Measurements from ENCODE around the gene GNAZ. TPM values are rescaled to one million over a fixed set of nuclear protein-coding genes. Genes with fewer than 3 reads are reported as not detected.
A peak's percentile ranks its signal among the peaks of the same experiment; 100 is the strongest.

GNAZ gene
- total RNA-seq, 1 experiment from 2014 or later = 33.0 TPM

- H2AFZ ChIP-seq (ENCODE audit: low read length) = no peak overlapping the region
Observed at GRCh38 chr22:23037429-23038333, 32.6 kb upstream of the GNAZ start.

GRCh38 chr22:23038334-23038642, 32.0 kb upstream of the GNAZ start:
- H3K9me2 ChIP-seq (replicated peaks; ENCODE audit: insufficient read depth, low read length) = no peaks in the 10 kb centered on the region
- no peaks in the 10 kb centered on the region for H3K36me3 ChIP-seq (ENCODE audit: insufficient read depth, low read length)
- H3K79me2 ChIP-seq (ENCODE audit: low read length) = peaks cover 7% of the 10 kb centered on the region; the same call in 1 of the 2 replicates
- H2AFZ ChIP-seq (ENCODE audit: low read length) = no peak overlapping the region
- no peak overlapping the region for H3K4me2 ChIP-seq (ENCODE audit: low read depth, low read length, poor library complexity, severe bottlenecking)
- no peak overlapping the region for H3K27ac ChIP-seq (ENCODE audit: low read length)
- H4K20me1 ChIP-seq (ENCODE audit: insufficient read depth, low read depth, low read length) = no peaks in the 10 kb centered on the region
- no peak overlapping the region for H3K4me3 ChIP-seq (ENCODE audit: low read length)
- no peak for DNase-seq
- no peaks in the 10 kb centered on the region for H3K9me3 ChIP-seq (ENCODE audit: low read length)
- H3K27me3 ChIP-seq (ENCODE audit: low read length) = no peaks in the 10 kb centered on the region
- H3K4me1 ChIP-seq (ENCODE audit: low read length) = peaks cover 51% of the 10 kb centered on the region
- no peak overlapping the region for H3K9ac ChIP-seq (ENCODE audit: low read length)

More at GRCh38 chr22:23037429-23038333, 32.6 kb upstream of the GNAZ start:
- Histone ChIP-seq H3K36me3 (ENCODE audit: insufficient read depth, low read length) (no peaks in the 10 kb centered on the region), H3K9me2 (replicated peaks; ENCODE audit: insufficient read depth, low read length) (no peaks in the 10 kb centered on the region), H3K79me2 (ENCODE audit: low read length) (peaks cover 12% of the 10 kb centered on the region; the same call in 1 of the 2 replicates), H3K4me2 (ENCODE audit: low read depth, low read length, poor library complexity, severe bottlenecking) (peak overlapping the region; percentile 30), H4K20me1 (ENCODE audit: insufficient read depth, low read depth, low read length) (no peaks in the 10 kb centered on the region), H3K9me3 (ENCODE audit: low read length) (no peaks in the 10 kb centered on the region), H3K9ac (ENCODE audit: low read length) (peak overlapping the region; percentile 14; the same call in 1 of the 2 replicates), H3K27me3 (ENCODE audit: low read length) (no peaks in the 10 kb centered on the region), H3K27ac (ENCODE audit: low read length) (no peak overlapping the region), H3K4me1 (ENCODE audit: low read length) (peaks cover 57% of the 10 kb centered on the region), H3K4me3 (ENCODE audit: low read length) (no peak overlapping the region)
- DNase-seq = peak; percentile 51

- no peak overlapping the region for H3K4me3 ChIP-seq (ENCODE audit: low read length)
- no peak overlapping the region for H2AFZ ChIP-seq (ENCODE audit: low read length)
- no peaks in the 10 kb centered on the region for H3K27me3 ChIP-seq (ENCODE audit: low read length)
- no peak overlapping the region for H3K9ac ChIP-seq (ENCODE audit: low read length)
- peaks cover 45% of the 10 kb centered on the region for H3K4me1 ChIP-seq (ENCODE audit: low read length)
- peaks cover 1% of the 10 kb centered on the region; the same call in 1 of the 2 replicates for H3K79me2 ChIP-seq (ENCODE audit: low read length)
- no peaks in the 10 kb centered on the region for H3K36me3 ChIP-seq (ENCODE audit: insufficient read depth, low read length)
- H3K27ac ChIP-seq (ENCODE audit: low read length) = no peak overlapping the region
- H3K4me2 ChIP-seq (ENCODE audit: low read depth, low read length, poor library complexity, severe bottlenecking) = no peak overlapping the region
- DNase-seq = no peak
- H3K9me2 ChIP-seq (replicated peaks; ENCODE audit: insufficient read depth, low read length) = no peaks in the 10 kb centered on the region
- no peaks in the 10 kb centered on the region for H3K9me3 ChIP-seq (ENCODE audit: low read length)
- no peaks in the 10 kb centered on the region for H4K20me1 ChIP-seq (ENCODE audit: insufficient read depth, low read depth, low read length)
Observed at GRCh38 chr22:23038902-23039301, 31.4 kb upstream of the GNAZ start.

GRCh38 chr22:23042179-23042578, 28.1 kb upstream of the GNAZ start:
- no peak overlapping the region for H3K9ac ChIP-seq (ENCODE audit: low read length)
- H3K27ac ChIP-seq (ENCODE audit: low read length) = no peak overlapping the region
- no peaks in the 10 kb centered on the region for H3K27me3 ChIP-seq (ENCODE audit: low read length)
- DNase-seq = no peak
- H3K36me3 ChIP-seq (ENCODE audit: insufficient read depth, low read length) = no peaks in the 10 kb centered on the region
- peaks cover 37% of the 10 kb centered on the region for H3K4me1 ChIP-seq (ENCODE audit: low read length)
- no peak overlapping the region for H3K4me3 ChIP-seq (ENCODE audit: low read length)
- H2AFZ ChIP-seq (ENCODE audit: low read length) = no peak overlapping the region
- no peaks in the 10 kb centered on the region for H4K20me1 ChIP-seq (ENCODE audit: insufficient read depth, low read depth, low read length)
- H3K79me2 ChIP-seq (ENCODE audit: low read length) = no peaks in the 10 kb centered on the region
- no peak overlapping the region for H3K4me2 ChIP-seq (ENCODE audit: low read depth, low read length, poor library complexity, severe bottlenecking)
- no peaks in the 10 kb centered on the region for H3K9me2 ChIP-seq (replicated peaks; ENCODE audit: insufficient read depth, low read length)
- no peaks in the 10 kb centered on the region for H3K9me3 ChIP-seq (ENCODE audit: low read length)

GRCh38 chr22:23044570-23044969, 25.7 kb upstream of the GNAZ start:
- Histone ChIP-seq H3K4me2 (ENCODE audit: low read depth, low read length, poor library complexity, severe bottlenecking) (no peak overlapping the region), H3K9me3 (ENCODE audit: low read length) (no peaks in the 10 kb centered on the region), H3K36me3 (ENCODE audit: insufficient read depth, low read length) (no peaks in the 10 kb centered on the region), H2AFZ (ENCODE audit: low read length) (peak overlapping the region; percentile 2; the same call in 1 of the 2 replicates), H4K20me1 (ENCODE audit: insufficient read depth, low read depth, low read length) (no peaks in the 10 kb centered on the region), H3K4me1 (ENCODE audit: low read length) (peaks cover 24% of the 10 kb centered on the region), H3K9me2 (replicated peaks; ENCODE audit: insufficient read depth, low read length) (no peaks in the 10 kb centered on the region), H3K9ac (ENCODE audit: low read length) (no peak overlapping the region), H3K4me3 (ENCODE audit: low read length) (no peak overlapping the region), H3K79me2 (ENCODE audit: low read length) (no peaks in the 10 kb centered on the region), H3K27ac (ENCODE audit: low read length) (no peak overlapping the region), H3K27me3 (ENCODE audit: low read length) (no peaks in the 10 kb centered on the region)
- no peak for DNase-seq

- H4K20me1 ChIP-seq (ENCODE audit: insufficient read depth, low read depth, low read length) = no peaks in the 10 kb centered on the region
- no peaks in the 10 kb centered on the region for H3K9me3 ChIP-seq (ENCODE audit: low read length)
- H3K27ac ChIP-seq (ENCODE audit: low read length) = peak overlapping the region; percentile 77
- H3K9ac ChIP-seq (ENCODE audit: low read length) = no peak overlapping the region; the same call in 1 of the 2 replicates
- H3K79me2 ChIP-seq (ENCODE audit: low read length) = no peaks in the 10 kb centered on the region
- no peaks in the 10 kb centered on the region for H3K27me3 ChIP-seq (ENCODE audit: low read length)
- peak overlapping the region; percentile 19; the same call in 1 of the 2 replicates for H3K4me3 ChIP-seq (ENCODE audit: low read length)
- H3K36me3 ChIP-seq (ENCODE audit: insufficient read depth, low read length) = no peaks in the 10 kb centered on the region
- peak; percentile 48 for DNase-seq
- H3K4me2 ChIP-seq (ENCODE audit: low read depth, low read length, poor library complexity, severe bottlenecking) = peak overlapping the region; percentile 51
- peak overlapping the region; percentile 79 for H2AFZ ChIP-seq (ENCODE audit: low read length)
- peaks cover 24% of the 10 kb centered on the region for H3K4me1 ChIP-seq (ENCODE audit: low read length)
- no peaks in the 10 kb centered on the region for H3K9me2 ChIP-seq (replicated peaks; ENCODE audit: insufficient read depth, low read length)
Observed at GRCh38 chr22:23045461-23045860, 24.9 kb upstream of the GNAZ start.

GRCh38 chr22:23047265-23047664, 23.1 kb upstream of the GNAZ start:
- Histone ChIP-seq H3K4me2 (ENCODE audit: low read depth, low read length, poor library complexity, severe bottlenecking) (no peak overlapping the region), H3K27me3 (ENCODE audit: low read length) (no peaks in the 10 kb centered on the region), H3K36me3 (ENCODE audit: insufficient read depth, low read length) (no peaks in the 10 kb centered on the region), H3K4me1 (ENCODE audit: low read length) (peaks cover 24% of the 10 kb centered on the region), H4K20me1 (ENCODE audit: insufficient read depth, low read depth, low read length) (no peaks in the 10 kb centered on the region), H3K27ac (ENCODE audit: low read length) (no peak overlapping the region), H3K4me3 (ENCODE audit: low read length) (no peak overlapping the region), H3K9ac (ENCODE audit: low read length) (no peak overlapping the region), H3K9me2 (replicated peaks; ENCODE audit: insufficient read depth, low read length) (no peaks in the 10 kb centered on the region), H2AFZ (ENCODE audit: low read length) (no peak overlapping the region), H3K79me2 (ENCODE audit: low read length) (no peaks in the 10 kb centered on the region), H3K9me3 (ENCODE audit: low read length) (no peaks in the 10 kb centered on the region)
- no peak for DNase-seq

- H3K9ac ChIP-seq (ENCODE audit: low read length) = no peak overlapping the region
- no peaks in the 10 kb centered on the region for H4K20me1 ChIP-seq (ENCODE audit: insufficient read depth, low read depth, low read length)
- no peaks in the 10 kb centered on the region for H3K36me3 ChIP-seq (ENCODE audit: insufficient read depth, low read length)
- peaks cover 24% of the 10 kb centered on the region for H3K4me1 ChIP-seq (ENCODE audit: low read length)
- no peaks in the 10 kb centered on the region for H3K79me2 ChIP-seq (ENCODE audit: low read length)
- no peak for DNase-seq
- no peaks in the 10 kb centered on the region for H3K9me3 ChIP-seq (ENCODE audit: low read length)
- H3K4me3 ChIP-seq (ENCODE audit: low read length) = no peak overlapping the region
- H3K9me2 ChIP-seq (replicated peaks; ENCODE audit: insufficient read depth, low read length) = no peaks in the 10 kb centered on the region
- no peak overlapping the region for H3K4me2 ChIP-seq (ENCODE audit: low read depth, low read length, poor library complexity, severe bottlenecking)
- no peak overlapping the region for H2AFZ ChIP-seq (ENCODE audit: low read length)
- H3K27me3 ChIP-seq (ENCODE audit: low read length) = no peaks in the 10 kb centered on the region
- no peak overlapping the region for H3K27ac ChIP-seq (ENCODE audit: low read length)
Observed at GRCh38 chr22:23047742-23048141, 22.6 kb upstream of the GNAZ start.

Measured in Karpas-422 (cell line).